ENCODE data around the gene DNAJC2. TPM values are rescaled to one million over a fixed set of nuclear protein-coding genes. Genes with fewer than 3 reads are reported as not detected.

The DNAJC2 gene
- total and polyA plus RNA-seq, 2 donors (not counting 1 experiment from before 2014, with no cell fraction given) = 15.0 to 24.4 TPM

GRCh38 chr7:103379270-103379975, 34.9 kb upstream of the DNAJC2 start:
- Histone ChIP-seq H3K27me3 (ENCODE audit: control insufficient read depth, insufficient read depth, low read length) (no peaks in the 10 kb centered on the region), H3K27ac (ENCODE audit: insufficient read depth, low read length) (no peak overlapping the region), H3K4me3 (replicated peaks in 1 of 4; ENCODE audit: control extremely low read depth in 1 of 4, insufficient read depth in 1 of 4, low read depth in 3 of 4, low read length in 4 of 4) (no peak overlapping the region), H3K36me3 (ENCODE audit: control insufficient read depth, insufficient read depth, low read length) (no peaks in the 10 kb centered on the region), H3K9me3 (ENCODE audit: control insufficient read depth, insufficient read depth, low read depth, low read length) (no peaks in the 10 kb centered on the region), H2AFZ (ENCODE audit: low read length) (no peak overlapping the region), H3K4me2 (ENCODE audit: extremely low read depth, insufficient read depth, low read length) (no peak overlapping the region), H4K20me1 (ENCODE audit: control insufficient read depth, extremely low read depth, insufficient read depth, low read length) (no peaks in the 10 kb centered on the region), H3K4me1 (ENCODE audit: control insufficient read depth, extremely low read depth, insufficient read depth, low read length) (no peaks in the 10 kb centered on the region), H3K79me2 (ENCODE audit: control insufficient read depth, insufficient read depth, low read length) (no peaks in the 10 kb centered on the region), H3K9ac (ENCODE audit: insufficient read depth, low read length) (no peak overlapping the region)
- no peak for DNase-seq (ENCODE audit: low read depth in 2 of 2)
- TF ChIP-seq CTCF (conservative IDR thresholded peaks at IDR 0.05 in 1 of 2, IDR thresholded peaks at IDR 0.05 in 1 of 2; ENCODE audit: low read depth in 1 of 2, low read length in 2 of 2) = no peak
- no peak for TF ChIP-seq EZH2 (IDR thresholded peaks at IDR 0.05; ENCODE audit: low read length, missing control alignments)

- Histone ChIP-seq H3K36me3 (ENCODE audit: control insufficient read depth, insufficient read depth, low read length) (no peaks in the 10 kb centered on the region), H3K9ac (ENCODE audit: insufficient read depth, low read length) (no peak overlapping the region), H3K4me3 (replicated peaks in 1 of 4; ENCODE audit: control extremely low read depth in 1 of 4, insufficient read depth in 1 of 4, low read depth in 3 of 4, low read length in 4 of 4) (no peak overlapping the region), H3K9me3 (ENCODE audit: control insufficient read depth, insufficient read depth, low read depth, low read length) (no peaks in the 10 kb centered on the region), H3K27ac (ENCODE audit: insufficient read depth, low read length) (no peak overlapping the region), H4K20me1 (ENCODE audit: control insufficient read depth, extremely low read depth, insufficient read depth, low read length) (no peaks in the 10 kb centered on the region), H2AFZ (ENCODE audit: low read length) (no peak overlapping the region), H3K79me2 (ENCODE audit: control insufficient read depth, insufficient read depth, low read length) (no peaks in the 10 kb centered on the region), H3K4me2 (ENCODE audit: extremely low read depth, insufficient read depth, low read length) (no peak overlapping the region), H3K4me1 (ENCODE audit: control insufficient read depth, extremely low read depth, insufficient read depth, low read length) (no peaks in the 10 kb centered on the region), H3K27me3 (ENCODE audit: control insufficient read depth, insufficient read depth, low read length) (no peaks in the 10 kb centered on the region)
- TF ChIP-seq CTCF (conservative IDR thresholded peaks at IDR 0.05 in 1 of 2, IDR thresholded peaks at IDR 0.05 in 1 of 2; ENCODE audit: low read depth in 1 of 2, low read length in 2 of 2) (no peak), EZH2 (IDR thresholded peaks at IDR 0.05; ENCODE audit: low read length, missing control alignments) (no peak)
- no peak for DNase-seq (ENCODE audit: low read depth in 2 of 2)
Observed at GRCh38 chr7:103373866-103374643, 29.5 kb upstream of the DNAJC2 start.

GRCh38 chr7:103369432-103369831, 24.9 kb upstream of the DNAJC2 start:
- Histone ChIP-seq H3K36me3 (ENCODE audit: control insufficient read depth, insufficient read depth, low read length) (peaks cover 5% of the 10 kb centered on the region), H3K4me1 (ENCODE audit: control insufficient read depth, extremely low read depth, insufficient read depth, low read length) (no peaks in the 10 kb centered on the region), H3K9me3 (ENCODE audit: control insufficient read depth, insufficient read depth, low read depth, low read length) (no peaks in the 10 kb centered on the region), H3K9ac (ENCODE audit: insufficient read depth, low read length) (no peak overlapping the region), H3K27me3 (ENCODE audit: control insufficient read depth, insufficient read depth, low read length) (no peaks in the 10 kb centered on the region), H3K4me2 (ENCODE audit: extremely low read depth, insufficient read depth, low read length) (no peak overlapping the region), H3K27ac (ENCODE audit: insufficient read depth, low read length) (no peak overlapping the region), H3K4me3 (replicated peaks in 1 of 4; ENCODE audit: control extremely low read depth in 1 of 4, insufficient read depth in 1 of 4, low read depth in 3 of 4, low read length in 4 of 4) (no peak overlapping the region), H2AFZ (ENCODE audit: low read length) (no peak overlapping the region), H4K20me1 (ENCODE audit: control insufficient read depth, extremely low read depth, insufficient read depth, low read length) (no peaks in the 10 kb centered on the region), H3K79me2 (ENCODE audit: control insufficient read depth, insufficient read depth, low read length) (no peaks in the 10 kb centered on the region)
- no peak for DNase-seq (ENCODE audit: low read depth in 2 of 2)
- no peak for TF ChIP-seq EZH2 (IDR thresholded peaks at IDR 0.05; ENCODE audit: low read length, missing control alignments)
- no peak for TF ChIP-seq CTCF (conservative IDR thresholded peaks at IDR 0.05 in 1 of 2, IDR thresholded peaks at IDR 0.05 in 1 of 2; ENCODE audit: low read depth in 1 of 2, low read length in 2 of 2)

Data from fibroblast of lung (primary cell).